HEK293 (cell line): ENCODE results near the gene RBMXL3.

Source experiments
- CTCF ChIA-PET: fragments of 350-600 bp; formaldehyde crosslinking; extraction: SDS; loops from one replicate; lab custom pipeline; 2021; ENCODE audit warnings: antibody characterized with exemption; lab: Yijun Ruan, JAX
- POLR2A ChIA-PET: fragments of 300-600 bp; formaldehyde crosslinking; extraction: SDS; loops from one replicate; lab custom pipeline; 2020; ENCODE audit warnings: antibody characterized with exemption, inconsistent platforms; lab: Yijun Ruan, JAX
- H3K27ac ChIP-seq: fragments of 200-500 bp; sonication (Bioruptor generic); 2 replicates; pipeline ENCODE4 v1.5.1; 2014; ENCODE audit warnings: low read depth, low read length, control low read depth, inconsistent platforms; ENCODE audit errors: extremely low read depth
- H3K36me3 ChIP-seq, 2 experiments: fragments of 200-500 bp in 1 of 2; sonication (Bioruptor generic) in 1 of 2; 1 replicate in 1 of 2; 2 replicates in 1 of 2; pipeline ENCODE4 v1.5.1; 2014 to 2017; ENCODE audit warnings: inconsistent platforms in 2 of 2, low read length in 2 of 2; ENCODE audit not compliant: control insufficient read depth in 2 of 2, insufficient read depth in 1 of 2
- H3K4me1 ChIP-seq: fragments of 200-500 bp; sonication (Bioruptor generic); 2 replicates; pipeline ENCODE4 v1.5.1; 2014; ENCODE audit warnings: mild to moderate bottlenecking, low read length, inconsistent platforms; ENCODE audit not compliant: control insufficient read depth, insufficient read depth
- H3K4me3 ChIP-seq: 2 replicates; pipeline ENCODE4 v1.5.1; 2011; ENCODE audit warnings: low read depth, mild to moderate bottlenecking, control low read depth, low read length, moderate library complexity
- H3K9me3 ChIP-seq: fragments of 200-500 bp; sonication (Bioruptor generic); 2 replicates; pipeline ENCODE4 v1.5.1; 2014; ENCODE audit warnings: low read depth, low read length, inconsistent platforms; ENCODE audit not compliant: control insufficient read depth, insufficient read depth
- CTCF ChIP-seq: fragments of 450-650 bp; formaldehyde crosslinking; IDR thresholded peaks from 2 replicates; pipeline ENCODE4 v1.5.1; 2016; ENCODE audit warnings: missing biosample characterization, missing genetic modification characterization
- ELK4 ChIP-seq: IDR thresholded peaks from 2 replicates; pipeline ENCODE4 v1.6.1; 2011; ENCODE audit warnings: mild to moderate bottlenecking, low read depth, low read length, borderline replicate concordance
- INSM2 ChIP-seq: fragments of 450-650 bp; formaldehyde crosslinking; IDR thresholded peaks from 2 replicates; pipeline ENCODE4 v1.5.1; 2016; ENCODE audit warnings: missing biosample characterization, missing genetic modification characterization
- PRDM10 ChIP-seq: fragments of 450-650 bp; formaldehyde crosslinking; IDR thresholded peaks from 2 replicates; pipeline ENCODE4 v1.5.1; 2016; ENCODE audit warnings: missing biosample characterization, missing genetic modification characterization
- RBAK ChIP-seq: fragments of 450-650 bp; formaldehyde crosslinking; IDR thresholded peaks from 2 replicates; pipeline ENCODE4 v1.5.1; 2016; ENCODE audit warnings: missing biosample characterization, missing genetic modification characterization
- SP2 ChIP-seq: fragments of 450-650 bp; formaldehyde crosslinking; IDR thresholded peaks from 2 replicates; pipeline ENCODE4 v1.5.1; 2016; ENCODE audit warnings: missing biosample characterization, missing genetic modification characterization
- ZNF121 ChIP-seq: fragments of 450-650 bp; formaldehyde crosslinking; IDR thresholded peaks from 2 replicates; pipeline ENCODE4 v1.5.1; 2016; ENCODE audit warnings: missing biosample characterization, missing genetic modification characterization
- ZNF138 ChIP-seq: fragments of 450-650 bp; formaldehyde crosslinking; IDR thresholded peaks from 2 replicates; pipeline ENCODE4 v1.5.1; 2016; ENCODE audit warnings: missing biosample characterization, missing genetic modification characterization, borderline replicate concordance
- ZNF148 ChIP-seq: fragments of 450-650 bp; formaldehyde crosslinking; IDR thresholded peaks from 2 replicates; pipeline ENCODE4 v1.5.0; 2017; ENCODE audit warnings: missing biosample characterization, missing genetic modification characterization, borderline replicate concordance
- ZNF449 ChIP-seq: fragments of 450-650 bp; formaldehyde crosslinking; IDR thresholded peaks from 2 replicates; pipeline ENCODE4 v1.5.1; 2017; ENCODE audit warnings: missing biosample characterization, mild to moderate bottlenecking, missing genetic modification characterization, moderate library complexity
- ZNF629 ChIP-seq: fragments of 450-650 bp; formaldehyde crosslinking; IDR thresholded peaks from 2 replicates; pipeline ENCODE4 v1.5.1; 2017; ENCODE audit warnings: missing biosample characterization, missing genetic modification characterization

Gene RBMXL3

GRCh38 chrX:115147220-115147619, 42.0 kb upstream of the RBMXL3 start (continued):
- no peak for TF ChIP-seq ZNF449
- TF ChIP-seq INSM2 (tag by site-specific recombination): no peak
- no peak for TF ChIP-seq PRDM10 (tag by site-specific recombination)
- no peak for TF ChIP-seq ZNF148 (tag by site-specific recombination)
- no peak for TF ChIP-seq SP2 (tag by site-specific recombination)
- no peak for TF ChIP-seq ZNF629 (tag by site-specific recombination)
- no peak for TF ChIP-seq RBAK
- no peak for TF ChIP-seq ZNF121

- no peaks in the 10 kb centered on the region for H3K4me1 ChIP-seq
- TF ChIP-seq ZNF138 (tag by site-specific recombination): no peak
- no peak for TF ChIP-seq CTCF (tag by site-specific recombination)
- no peaks in the 10 kb centered on the region for H3K9me3 ChIP-seq
- H3K36me3 ChIP-seq: peaks cover 0 to 6% of the 10 kb centered on the region in 2 experiments; a peak in 1 of 3 replicates
- POLR2A ChIA-PET: no interaction called here
- CTCF ChIA-PET: interaction anchor here (0.6 to 0.9 kb wide), 3 partner anchors 26 to 680 kb away, joined by 3 to 5 read pairs (median 3); no protein-coding TSS in a partner anchor
- H3K4me3 ChIP-seq: no peak overlapping the region
- no peak overlapping the region for H3K27ac ChIP-seq
Measured at GRCh38 chrX:115173181-115173580, 16.0 kb upstream of the RBMXL3 start.

- Histone ChIP-seq H3K36me3 (peaks cover 3 to 6% of the 10 kb centered on the region in 2 experiments; a peak in 2 of 3 replicates), H3K9me3 (no peaks in the 10 kb centered on the region), H3K27ac (no peak overlapping the region), H3K4me3 (no peak overlapping the region), H3K4me1 (no peaks in the 10 kb centered on the region)
- ChIA-PET CTCF (interaction anchor here (0.5 to 1.4 kb wide), 2 partner anchors 40 to 111 kb away, joined by 3 read pairs; no protein-coding TSS in a partner anchor), POLR2A (no interaction called here)
- TF ChIP-seq ELK4: no peak
Measured at GRCh38 chrX:115174548-115174947, 14.7 kb upstream of the RBMXL3 start.
